Osteoblast (primary cell): ENCODE measurements around the gene DCAF7. TPM values are rescaled to one million over a fixed set of nuclear protein-coding genes. Genes with fewer than 3 reads are reported as not detected.

Experiments used
- DNase-seq: peaks from one replicate; pipeline ENCODE4 v3.0.0; 2011; ENCODE audit warnings: low spot score, mixed read lengths; ENCODE audit not compliant: insufficient read length; ENCODE audit errors: missing footprints
- H2AFZ ChIP-seq: 2 replicates; pipeline ENCODE4 v1.6.0; 2011; ENCODE audit warnings: mild to moderate bottlenecking, low read length
- H3K27ac ChIP-seq: 2 replicates; pipeline ENCODE4 v1.5.1; 2011; ENCODE audit warnings: mild to moderate bottlenecking, low read depth, low read length, moderate library complexity
- H3K27me3 ChIP-seq: 2 replicates; pipeline ENCODE4 v1.6.0; 2012; ENCODE audit warnings: mild to moderate bottlenecking, control low read depth, inconsistent platforms, low read length, moderate library complexity; ENCODE audit not compliant: insufficient read depth
- H3K36me3 ChIP-seq: 2 replicates; pipeline ENCODE4 v1.5.1; 2011; ENCODE audit warnings: mild to moderate bottlenecking, low read length, control low read depth, moderate library complexity; ENCODE audit not compliant: insufficient read depth
- H3K4me1 ChIP-seq: 2 replicates; pipeline ENCODE4 v1.5.1; 2011; ENCODE audit warnings: mild to moderate bottlenecking, low read length, control low read depth, moderate library complexity; ENCODE audit not compliant: insufficient read depth
- H3K4me2 ChIP-seq: 2 replicates; pipeline ENCODE4 v1.6.0; 2011; ENCODE audit warnings: mild to moderate bottlenecking, low read length; ENCODE audit not compliant: insufficient read depth
- H3K4me3 ChIP-seq: fragments of 200-600 bp; sonication (generic); 3 replicates; pipeline ENCODE4 v1.5.1; 2012; ENCODE audit warnings: mild to moderate bottlenecking, low read length, inconsistent platforms; ENCODE audit not compliant: insufficient read depth
- H3K79me2 ChIP-seq: 2 replicates; pipeline ENCODE4 v1.6.0; 2012; ENCODE audit warnings: mild to moderate bottlenecking, low read length, control low read depth, inconsistent platforms; ENCODE audit not compliant: insufficient read depth
- H3K9me3 ChIP-seq: 2 replicates; pipeline ENCODE4 v1.5.1; 2011; ENCODE audit warnings: low read depth, low read length, control low read depth
- H4K20me1 ChIP-seq: 2 replicates; pipeline ENCODE4 v1.6.0; 2012; ENCODE audit warnings: mild to moderate bottlenecking, low read length, control low read depth; ENCODE audit not compliant: insufficient read depth
- CTCF ChIP-seq: IDR thresholded peaks from 2 replicates; pipeline ENCODE4 v1.5.1; 2011; ENCODE audit warnings: mild to moderate bottlenecking, low read depth, low read length, moderate library complexity; ENCODE audit errors: extremely low read depth
- total RNA-seq: library from RNA; depleted of rRNA; stranded (reverse); fragments of >200 nt; gene quantifications from 2 replicates; pipeline ENCODE4 v1.2.3, GENCODE V29; 2012

DCAF7 gene
- total RNA-seq, 1 donor = 24.6 TPM

- TF ChIP-seq CTCF = no peak
- H3K4me2 ChIP-seq = no peak overlapping the region
- H2AFZ ChIP-seq = no peak overlapping the region
- H3K27me3 ChIP-seq = no peaks in the 10 kb centered on the region
- H3K79me2 ChIP-seq = peaks cover 6% of the 10 kb centered on the region
- no peaks in the 10 kb centered on the region for H3K9me3 ChIP-seq
- peaks cover 65% of the 10 kb centered on the region for H3K36me3 ChIP-seq
- H4K20me1 ChIP-seq = peaks cover 13% of the 10 kb centered on the region
- no peaks in the 10 kb centered on the region for H3K4me1 ChIP-seq
- H3K27ac ChIP-seq = no peak overlapping the region
- no peak overlapping the region for H3K4me3 ChIP-seq
- DNase-seq = no peak
Observed at GRCh38 chr17:63587770-63588169, 37.5 kb downstream of the DCAF7 start.

- no peak overlapping the region for H3K27ac ChIP-seq
- H3K36me3 ChIP-seq = peaks cover 61% of the 10 kb centered on the region
- DNase-seq = no peak
- no peak overlapping the region for H3K4me2 ChIP-seq
- peaks cover 5% of the 10 kb centered on the region for H4K20me1 ChIP-seq
- H2AFZ ChIP-seq = no peak overlapping the region
- no peak for TF ChIP-seq CTCF
- H3K4me1 ChIP-seq = no peaks in the 10 kb centered on the region
- peaks cover 4% of the 10 kb centered on the region for H3K79me2 ChIP-seq
- no peak overlapping the region for H3K4me3 ChIP-seq
- no peaks in the 10 kb centered on the region for H3K9me3 ChIP-seq
- H3K27me3 ChIP-seq = no peaks in the 10 kb centered on the region
Observed at GRCh38 chr17:63588797-63589196, 38.5 kb downstream of the DCAF7 start.

- TF ChIP-seq CTCF = no peak
- H3K79me2 ChIP-seq = peaks cover 4% of the 10 kb centered on the region
- peaks cover 59% of the 10 kb centered on the region for H3K36me3 ChIP-seq
- H2AFZ ChIP-seq = no peak overlapping the region
- H3K9me3 ChIP-seq = no peaks in the 10 kb centered on the region
- no peaks in the 10 kb centered on the region for H3K4me1 ChIP-seq
- H4K20me1 ChIP-seq = peaks cover 5% of the 10 kb centered on the region
- no peaks in the 10 kb centered on the region for H3K27me3 ChIP-seq
- no peak for DNase-seq
- no peak overlapping the region for H3K27ac ChIP-seq
- no peak overlapping the region for H3K4me2 ChIP-seq
- no peak overlapping the region for H3K4me3 ChIP-seq
Observed at GRCh38 chr17:63589646-63590045, 39.4 kb downstream of the DCAF7 start.

GRCh38 chr17:63592797-63593196 lies 42.5 kb downstream of the DCAF7 start:
- H3K36me3 ChIP-seq = peaks cover 43% of the 10 kb centered on the region
- no peak overlapping the region for H3K4me3 ChIP-seq
- H3K27me3 ChIP-seq = no peaks in the 10 kb centered on the region

More at GRCh38 chr17:63592797-63593196, 42.5 kb downstream of the DCAF7 start:
- no peak for DNase-seq
- H2AFZ ChIP-seq = no peak overlapping the region
- no peak overlapping the region for H3K4me2 ChIP-seq
- H3K4me1 ChIP-seq = no peaks in the 10 kb centered on the region
- H3K79me2 ChIP-seq = peaks cover 4% of the 10 kb centered on the region
- H3K27ac ChIP-seq = no peak overlapping the region
- peaks cover 5% of the 10 kb centered on the region for H4K20me1 ChIP-seq
- no peaks in the 10 kb centered on the region for H3K9me3 ChIP-seq
- no peak for TF ChIP-seq CTCF
